IMR-90 (cell line): Measurements from ENCODE around the gene PGA5.

Experiments
- CEBPB ChIP-seq: IDR thresholded peaks from 2 replicates; pipeline ENCODE4 v1.6.1; 2012; ENCODE audit warnings: low read depth, low read length, improper control_type of control experiment
- FOS ChIP-seq: fragments of 150-350 bp; IDR thresholded peaks from 2 replicates; pipeline ENCODE4 v1.6.1; 2016; ENCODE audit warnings: low read depth, low read length
- MAFK ChIP-seq: IDR thresholded peaks from 2 replicates; pipeline ENCODE4 v1.6.1; 2012; ENCODE audit warnings: low read depth, low read length, improper control_type of control experiment
- MXI1 ChIP-seq: IDR thresholded peaks from 2 replicates; pipeline ENCODE4 v1.6.1; 2012; ENCODE audit warnings: low read depth, mild to moderate bottlenecking, low read length, moderate library complexity, borderline replicate concordance
- POLR2A ChIP-seq: IDR thresholded peaks from 2 replicates; pipeline ENCODE4 v1.6.1; 2012; ENCODE audit warnings: mild to moderate bottlenecking, low read depth, low read length
- RAD21 ChIP-seq: IDR thresholded peaks from 2 replicates; pipeline ENCODE4 v1.6.1; 2012; ENCODE audit warnings: low read length, improper control_type of control experiment
- RCOR1 ChIP-seq: IDR thresholded peaks from 2 replicates; pipeline ENCODE4 v1.6.1; 2012; ENCODE audit warnings: mild to moderate bottlenecking, low read length, improper control_type of control experiment; ENCODE audit not compliant: insufficient replicate concordance
- TF ChIP-seq, protein P1 (sequence below): conservative IDR thresholded peaks from 2 replicates; pipeline ENCODE4 v1.5.1; 2012; ENCODE audit warnings: mild to moderate bottlenecking, low read depth, low read length, improper control_type of control experiment
- TF ChIP-seq, protein P2 (sequence below): fragments of 150-350 bp; IDR thresholded peaks from 2 replicates; pipeline ENCODE4 v1.6.1; 2016; ENCODE audit warnings: low read depth, mild to moderate bottlenecking, low read length, moderate library complexity, borderline replicate concordance
- TF ChIP-seq, protein P3 (sequence below): fragments of 150-350 bp; IDR thresholded peaks from 2 replicates; pipeline ENCODE4 v1.6.1; 2017; ENCODE audit warnings: mild to moderate bottlenecking, antibody characterized with exemption, low read length, low read depth

DNA sequence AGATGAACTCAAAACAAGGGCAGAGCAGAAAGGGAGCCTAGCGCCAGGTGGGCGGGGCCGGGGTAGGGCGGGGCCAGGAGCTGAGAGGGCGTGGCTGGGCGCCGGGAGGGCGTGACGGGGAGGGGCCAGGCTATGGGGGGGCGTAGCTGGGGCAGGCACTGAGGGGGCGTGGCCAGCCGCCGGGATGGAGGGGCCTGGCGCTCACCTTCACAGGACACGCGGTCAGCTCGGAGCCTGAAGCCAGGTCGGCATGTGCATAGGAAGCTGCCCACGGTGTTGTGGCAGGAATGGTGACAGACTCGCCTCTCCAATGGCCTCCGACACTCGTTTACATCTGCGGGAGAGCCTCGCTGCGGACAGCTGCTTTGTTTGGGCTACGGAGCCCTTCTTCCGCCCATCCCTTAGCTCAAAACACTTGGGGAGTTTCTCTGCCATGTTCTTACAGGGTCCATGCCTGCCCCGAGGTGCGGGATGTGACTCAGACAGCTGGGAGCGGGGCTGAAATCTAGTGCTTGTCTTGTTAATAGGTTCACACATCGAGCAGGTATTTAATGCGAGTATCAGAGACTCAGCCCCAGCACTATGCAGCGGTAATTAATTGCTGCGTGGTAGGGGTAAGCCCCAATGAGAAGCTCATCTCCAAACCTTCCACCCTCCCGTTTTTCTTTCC lies 40.7 kb downstream of the PGA5 start:
- TF ChIP-seq RCOR1, result no peak
- no peak for TF ChIP-seq POLR2A
- TF ChIP-seq, protein P1, sequence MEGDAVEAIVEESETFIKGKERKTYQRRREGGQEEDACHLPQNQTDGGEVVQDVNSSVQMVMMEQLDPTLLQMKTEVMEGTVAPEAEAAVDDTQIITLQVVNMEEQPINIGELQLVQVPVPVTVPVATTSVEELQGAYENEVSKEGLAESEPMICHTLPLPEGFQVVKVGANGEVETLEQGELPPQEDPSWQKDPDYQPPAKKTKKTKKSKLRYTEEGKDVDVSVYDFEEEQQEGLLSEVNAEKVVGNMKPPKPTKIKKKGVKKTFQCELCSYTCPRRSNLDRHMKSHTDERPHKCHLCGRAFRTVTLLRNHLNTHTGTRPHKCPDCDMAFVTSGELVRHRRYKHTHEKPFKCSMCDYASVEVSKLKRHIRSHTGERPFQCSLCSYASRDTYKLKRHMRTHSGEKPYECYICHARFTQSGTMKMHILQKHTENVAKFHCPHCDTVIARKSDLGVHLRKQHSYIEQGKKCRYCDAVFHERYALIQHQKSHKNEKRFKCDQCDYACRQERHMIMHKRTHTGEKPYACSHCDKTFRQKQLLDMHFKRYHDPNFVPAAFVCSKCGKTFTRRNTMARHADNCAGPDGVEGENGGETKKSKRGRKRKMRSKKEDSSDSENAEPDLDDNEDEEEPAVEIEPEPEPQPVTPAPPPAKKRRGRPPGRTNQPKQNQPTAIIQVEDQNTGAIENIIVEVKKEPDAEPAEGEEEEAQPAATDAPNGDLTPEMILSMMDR, result no peak
- TF ChIP-seq, protein P2, sequence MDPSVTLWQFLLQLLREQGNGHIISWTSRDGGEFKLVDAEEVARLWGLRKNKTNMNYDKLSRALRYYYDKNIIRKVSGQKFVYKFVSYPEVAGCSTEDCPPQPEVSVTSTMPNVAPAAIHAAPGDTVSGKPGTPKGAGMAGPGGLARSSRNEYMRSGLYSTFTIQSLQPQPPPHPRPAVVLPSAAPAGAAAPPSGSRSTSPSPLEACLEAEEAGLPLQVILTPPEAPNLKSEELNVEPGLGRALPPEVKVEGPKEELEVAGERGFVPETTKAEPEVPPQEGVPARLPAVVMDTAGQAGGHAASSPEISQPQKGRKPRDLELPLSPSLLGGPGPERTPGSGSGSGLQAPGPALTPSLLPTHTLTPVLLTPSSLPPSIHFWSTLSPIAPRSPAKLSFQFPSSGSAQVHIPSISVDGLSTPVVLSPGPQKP, result no peak
- TF ChIP-seq, protein P3, sequence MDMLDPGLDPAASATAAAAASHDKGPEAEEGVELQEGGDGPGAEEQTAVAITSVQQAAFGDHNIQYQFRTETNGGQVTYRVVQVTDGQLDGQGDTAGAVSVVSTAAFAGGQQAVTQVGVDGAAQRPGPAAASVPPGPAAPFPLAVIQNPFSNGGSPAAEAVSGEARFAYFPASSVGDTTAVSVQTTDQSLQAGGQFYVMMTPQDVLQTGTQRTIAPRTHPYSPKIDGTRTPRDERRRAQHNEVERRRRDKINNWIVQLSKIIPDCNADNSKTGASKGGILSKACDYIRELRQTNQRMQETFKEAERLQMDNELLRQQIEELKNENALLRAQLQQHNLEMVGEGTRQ, result no peak
- TF ChIP-seq RAD21, result no peak
- TF ChIP-seq MXI1, result no peak
- no peak for TF ChIP-seq CEBPB
- TF ChIP-seq FOS, result no peak
- TF ChIP-seq MAFK, result no peak
